Ovary (tissue), 9 donors: ENCODE results near the gene PRXL2C. TPM values are rescaled to one million over a fixed set of nuclear protein-coding genes. Genes with fewer than 3 reads are reported as not detected.
"Not testable (repeated sequence)": the region's sequence is repeated elsewhere in the genome, so short reads cannot be mapped to it uniquely, and the experiment has no call there.

Experiments
- DNase-seq, 5 donors: peaks; one replicate each; pipeline ENCODE4 v3.0.0-alpha.2; 2019 to 2020
- H3K27ac ChIP-seq, 2 donors: fragments of 200-600 bp; one replicate each; pipeline versions ENCODE4 v1.5.1 to v1.8.0; 2019 to 2022
- H3K27me3 ChIP-seq: fragments of 200-600 bp; one replicate; pipeline ENCODE4 v1.8.0; 2022
- H3K36me3 ChIP-seq: fragments of 200-600 bp; sonication (generic); one replicate; pipeline ENCODE4 v1.5.1; 2019
- H3K4me1 ChIP-seq: one replicate; pipeline ENCODE4 v1.8.1; 2013; ENCODE audit warnings: mild to moderate bottlenecking, moderate library complexity; ENCODE audit not compliant: insufficient read depth
- H3K4me3 ChIP-seq: fragments of 200-600 bp; sonication (generic); one replicate; pipeline ENCODE4 v1.5.1; 2017
- H3K9me3 ChIP-seq, 2 donors: fragments of 200-600 bp in 1 of 2; sonication (generic) in 1 of 2; one replicate each; pipeline versions ENCODE4 v1.5.1 to v1.8.1; 2013 to 2019; ENCODE audit warnings: mild to moderate bottlenecking in 1 of 2, moderate library complexity in 1 of 2
- EP300 ChIP-seq: sonication (generic); formaldehyde crosslinking; IDR thresholded peaks from one replicate; pipeline ENCODE4 v1.6.1; 2017; ENCODE audit warnings: antibody characterized with exemption
- POLR2A ChIP-seq: fragments of 450-650 bp; IDR thresholded peaks from one replicate; pipeline ENCODE4 v1.6.1; 2017; ENCODE audit warnings: antibody characterized with exemption, mild to moderate bottlenecking, moderate library complexity
- WGBS, 3 donors: extraction: QIAGEN DNeasy Blood & Tissue Kit in 1 of 3; methylation state at CpG; one replicate each; pipeline versions ENCODE4 v1.1.5 to v1.1.7; 2013 to 2017; 5-methylcytosine and 5-hydroxymethylcytosine counted together
- intact Hi-C, 4 donors: fragments of 100-400 bp; cut with DNase I; formaldehyde crosslinking; loops; one replicate each; pipeline versions ENCODE4 v1.11.0 to v1.15.1; 2022 to 2023
- polyA plus RNA-seq, 2 donors: library from polyadenylated mRNA; stranded (reverse); fragments of 200-250 nt in 1 of 2; fragments of 350-450 nt in 1 of 2; fragmentation: Illumina TruSeq in 1 of 2; extraction: RNeasy Lipid Tissue Mini Kit (QIAGEN cat#74804) in 1 of 2; gene quantifications; one replicate each; pipeline ENCODE4 v1.2.3, GENCODE V29; 2013 to 2014
- total RNA-seq, 7 donors: library from RNA; depleted of rRNA in 2 of 7; stranded (reverse); fragments of >200 nt in 2 of 7; fragmentation: NEBNext Ultra II Directional in 3 of 7; extraction: Animal tissue kit (Norgen Biotek cat#: 25700) in 3 of 7; gene quantifications; one replicate each; pipeline versions ENCODE4 v1.1.0 to v1.2.4, GENCODE V29; 2016 to 2023
- TF ChIP-seq, protein P1 (sequence below), 3 donors: fragments of 450-650 bp in 2 of 3; fragments of 200-600 bp in 1 of 3; IDR thresholded peaks; one replicate each; pipeline versions ENCODE4 v1.5.1 to v1.8.0; 2016 to 2022; ENCODE audit warnings: antibody characterized with exemption in 3 of 3, mild to moderate bottlenecking in 1 of 3
- donor health status: DM: no; HTN: no; CAD: no; lungs with moderate emphysema.
- donor health status: DM: no; HTN: no; CAD: no.
- donor health status: Bipolar disorder and iron deficiency.
- donor health status: DM: yes; HTN: yes; CAD: no.
- donor health status: DM: no; HTN: no; CAD: no.
- donor health status: DM: yes; HTN: yes; CAD: no.

Gene PRXL2C
- total and polyA plus RNA-seq, 9 donors, result 6.6 to 21.2 (median 14.0) TPM

DNA sequence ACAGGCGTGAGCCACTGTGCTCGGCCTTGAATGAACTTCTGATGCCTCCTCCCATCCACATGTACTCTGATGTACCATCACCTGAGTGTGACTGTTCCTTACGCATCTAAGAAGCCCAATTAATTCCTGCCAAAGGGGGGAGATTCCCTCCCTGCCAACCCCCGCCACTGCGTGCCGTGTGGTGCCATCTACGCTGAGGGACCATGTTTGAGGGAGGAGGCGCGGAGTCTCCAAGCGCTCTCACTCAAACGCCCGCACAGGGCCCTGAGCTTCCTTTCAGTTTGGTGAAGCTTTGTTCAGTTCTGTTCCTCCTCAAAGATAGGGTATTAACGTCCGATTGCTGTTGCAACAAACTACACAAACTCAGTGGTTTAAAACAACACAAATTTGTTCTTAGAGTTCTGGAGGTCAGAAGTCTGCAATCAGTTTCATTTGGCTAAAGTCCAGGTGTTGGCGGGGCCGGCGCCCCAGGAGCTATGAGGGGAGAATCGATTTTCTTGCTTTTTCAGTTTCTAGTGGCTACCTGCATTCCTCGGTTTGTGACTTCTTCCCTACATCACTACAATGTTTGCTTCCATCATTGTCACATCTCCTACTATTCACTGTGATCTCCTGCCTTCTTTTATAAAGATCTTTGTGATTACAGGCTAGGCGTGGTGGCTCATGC lies 13.9 kb upstream of the PRXL2C start:
- Histone ChIP-seq H3K27me3 (no peaks in the 10 kb centered on the region), H3K9me3 (no peaks in the 10 kb centered on the region), H3K4me1 (no peaks in the 10 kb centered on the region), H3K27ac (no peak overlapping the region), H3K4me3 (no peak overlapping the region), H3K36me3 (no peaks in the 10 kb centered on the region)
- no peak for TF ChIP-seq EP300
- TF ChIP-seq, protein P1, sequence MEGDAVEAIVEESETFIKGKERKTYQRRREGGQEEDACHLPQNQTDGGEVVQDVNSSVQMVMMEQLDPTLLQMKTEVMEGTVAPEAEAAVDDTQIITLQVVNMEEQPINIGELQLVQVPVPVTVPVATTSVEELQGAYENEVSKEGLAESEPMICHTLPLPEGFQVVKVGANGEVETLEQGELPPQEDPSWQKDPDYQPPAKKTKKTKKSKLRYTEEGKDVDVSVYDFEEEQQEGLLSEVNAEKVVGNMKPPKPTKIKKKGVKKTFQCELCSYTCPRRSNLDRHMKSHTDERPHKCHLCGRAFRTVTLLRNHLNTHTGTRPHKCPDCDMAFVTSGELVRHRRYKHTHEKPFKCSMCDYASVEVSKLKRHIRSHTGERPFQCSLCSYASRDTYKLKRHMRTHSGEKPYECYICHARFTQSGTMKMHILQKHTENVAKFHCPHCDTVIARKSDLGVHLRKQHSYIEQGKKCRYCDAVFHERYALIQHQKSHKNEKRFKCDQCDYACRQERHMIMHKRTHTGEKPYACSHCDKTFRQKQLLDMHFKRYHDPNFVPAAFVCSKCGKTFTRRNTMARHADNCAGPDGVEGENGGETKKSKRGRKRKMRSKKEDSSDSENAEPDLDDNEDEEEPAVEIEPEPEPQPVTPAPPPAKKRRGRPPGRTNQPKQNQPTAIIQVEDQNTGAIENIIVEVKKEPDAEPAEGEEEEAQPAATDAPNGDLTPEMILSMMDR (IDR thresholded peaks at IDR 0.05), result no peak
- no peak for TF ChIP-seq POLR2A
- WGBS, 3 donors, result 87 to 92% (median 89%) methylated on average over 20 of the region's 20 CpGs
- DNase-seq, result no peak
- intact Hi-C loops, result loop anchor here in 2 of 4 donors (5.0 to 10.0 kb wide), 2 partner anchors 254 to 342 kb away; partner anchors contain the start of gene ZNF367 (in 1 of the 2)

DNA sequence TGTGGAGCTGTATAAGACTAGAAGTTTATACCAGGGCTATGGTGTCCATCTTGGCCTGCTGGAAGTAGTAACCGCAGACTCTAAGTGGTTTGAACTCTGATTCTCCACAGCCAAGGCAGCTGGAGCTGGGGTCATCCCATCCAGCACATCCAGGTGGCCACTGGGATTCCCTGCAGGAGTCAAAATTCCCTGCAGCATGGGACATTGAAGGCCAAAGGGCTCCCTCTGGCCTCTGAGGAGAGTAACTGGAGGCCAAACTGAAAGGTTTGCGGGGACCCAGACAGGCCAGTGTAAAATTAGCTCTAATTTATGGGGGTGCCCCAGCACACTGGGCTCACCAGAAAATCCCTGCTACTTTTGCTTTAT lies 12.2 kb upstream of the PRXL2C start:
- intact Hi-C loops, result loop anchor here in 2 of 4 donors (5.0 to 10.0 kb wide), 2 partner anchors 253 to 340 kb away; partner anchors contain the start of gene ZNF367 (in 1 of the 2)
- DNase-seq, result no peak
- WGBS, 3 donors, result 83 to 97% (median 86%) methylated on average over 2 of the region's 2 CpGs
- Histone ChIP-seq H3K27ac (no peak overlapping the region), H3K9me3 (no peaks in the 10 kb centered on the region), H3K4me3 (no peak overlapping the region), H3K36me3 (no peaks in the 10 kb centered on the region), H3K27me3 (no peaks in the 10 kb centered on the region), H3K4me1 (no peaks in the 10 kb centered on the region)
- no peak for TF ChIP-seq POLR2A
- TF ChIP-seq EP300, result no peak
- TF ChIP-seq, protein P1 (IDR thresholded peaks at IDR 0.05), result no peak

DNA sequence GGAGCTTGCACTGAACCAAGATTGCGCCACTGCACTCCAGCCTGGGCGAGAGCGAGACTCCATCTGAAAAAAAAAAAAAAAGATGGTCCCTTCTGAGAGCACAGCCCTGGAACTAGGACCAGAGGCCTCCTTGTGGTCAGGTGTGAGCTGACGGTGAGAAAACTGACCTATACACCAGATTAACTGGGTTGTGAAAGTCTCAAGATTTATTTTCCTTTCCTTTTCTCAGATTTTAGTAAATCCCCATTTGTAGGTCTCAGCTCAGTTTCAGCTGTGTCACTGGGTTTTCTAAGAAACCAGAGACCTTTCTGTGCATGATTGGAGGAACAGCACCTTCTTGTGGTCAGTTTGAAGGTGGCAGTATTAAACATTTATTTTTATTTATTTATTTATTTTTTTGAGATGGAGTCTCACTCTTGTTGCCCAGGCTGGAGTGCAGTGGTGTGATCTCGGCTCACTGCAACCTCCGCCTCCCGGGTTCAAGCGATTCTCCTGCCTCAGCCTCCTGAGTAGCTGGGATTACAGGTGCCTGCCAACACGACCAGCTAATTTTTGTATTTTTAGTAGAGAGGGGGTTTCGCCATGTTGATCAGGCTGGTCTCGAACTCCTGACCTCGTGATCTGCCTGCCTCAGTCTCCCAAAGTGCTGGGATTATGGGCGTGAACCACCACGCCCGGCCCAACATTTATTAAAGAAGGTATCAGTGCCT lies 11.7 kb upstream of the PRXL2C start:
- DNase-seq, result peak in 1 of 5 donors; percentile 31
- not testable (repeated sequence) for H3K4me1 ChIP-seq, H3K4me3 ChIP-seq, H3K9me3 ChIP-seq, H3K36me3 ChIP-seq, H3K27ac ChIP-seq, H3K27me3 ChIP-seq
- intact Hi-C loops, result loop anchor here in 2 of 4 donors (5.0 to 10.0 kb wide), 2 partner anchors 252 to 340 kb away; partner anchors contain the start of gene ZNF367 (in 1 of the 2)
- TF ChIP-seq, protein P1 (IDR thresholded peaks at IDR 0.05), result peak; percentile 39 to 53 (median 41)
- WGBS, 3 donors, result 63 to 73% (median 73%) methylated on average over 15 of the region's 15 CpGs

DNA sequence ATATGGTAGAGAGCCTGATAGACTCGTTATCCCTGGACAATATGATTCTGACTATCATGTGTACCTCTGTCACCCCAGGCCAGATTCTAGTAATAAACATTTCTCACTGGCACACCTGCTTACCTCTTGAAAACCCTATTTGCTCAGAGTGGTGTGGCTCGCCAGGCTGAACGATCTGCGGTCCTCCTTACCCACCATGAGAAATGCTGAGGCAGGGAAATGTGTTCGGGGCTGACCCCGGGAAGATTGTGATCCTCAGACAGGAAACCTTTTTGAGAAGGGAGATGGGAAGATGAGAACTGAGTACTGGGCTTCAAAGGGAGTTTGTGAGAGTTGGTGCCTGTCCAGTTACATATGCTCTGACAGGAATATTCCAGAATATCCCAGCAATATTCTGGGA lies 10.7 kb upstream of the PRXL2C start:
- intact Hi-C loops, result loop anchor here in 2 of 4 donors (5.0 to 10.0 kb wide), 2 partner anchors 251 to 338 kb away; partner anchors contain the start of gene ZNF367 (in 1 of the 2)
- TF ChIP-seq POLR2A (no peak), EP300 (no peak)
- TF ChIP-seq, protein P1 (IDR thresholded peaks at IDR 0.05), result no peak
- Histone ChIP-seq H3K4me3 (no peak overlapping the region), H3K9me3 (no peaks in the 10 kb centered on the region), H3K27me3 (no peaks in the 10 kb centered on the region), H3K36me3 (no peaks in the 10 kb centered on the region), H3K27ac (no peak overlapping the region), H3K4me1 (no peaks in the 10 kb centered on the region)
- DNase-seq, result no peak
- WGBS, 3 donors, result 75 to 79% (median 77%) methylated on average over 6 of the region's 6 CpGs
